OCI-LY3 (cell line): ENCODE measurements around the gene NQO1.

Experiments used
- H2AFZ ChIP-seq: fragments of 200-600, 300-600 bp; shearing (Covaris generic); 2 replicates; pipeline ENCODE4 v1.6.0; 2014; ENCODE audit warnings: antibody characterized with exemption, low read depth, low read length
- H3K27ac ChIP-seq: fragments of 200-600, 300-600 bp; sonication (generic); 2 replicates; pipeline ENCODE4 v1.5.1; 2014; ENCODE audit warnings: mild to moderate bottlenecking, low read length, moderate library complexity, mixed read lengths
- H3K27me3 ChIP-seq: fragments of 200-600, 300-600 bp; sonication (generic); 2 replicates; pipeline ENCODE4 v1.6.1; 2014; ENCODE audit warnings: low read depth, low read length, mixed read lengths
- H3K36me3 ChIP-seq: fragments of 200-600, 300-600 bp; sonication (generic); replicated peaks from 2 replicates; pipeline ENCODE3; 2014; ENCODE audit warnings: low read depth, low read length, mixed read lengths
- H3K4me1 ChIP-seq: fragments of 300-600, 200-600 bp; sonication (generic); 2 replicates; pipeline ENCODE4 v1.6.1; 2014; ENCODE audit warnings: low read length, mixed read lengths
- H3K4me2 ChIP-seq: fragments of 200-600, 300-600 bp; sonication (generic); 2 replicates; pipeline ENCODE4 v1.6.1; 2014; ENCODE audit warnings: low read length, mixed read lengths
- H3K4me3 ChIP-seq: fragments of 300-600, 200-600 bp; sonication (generic); 2 replicates; pipeline ENCODE4 v1.5.1; 2014; ENCODE audit warnings: antibody characterized with exemption, mild to moderate bottlenecking, low read length, moderate library complexity
- H3K79me2 ChIP-seq: fragments of 300-600, 200-600 bp; shearing (Covaris generic); 2 replicates; pipeline ENCODE4 v1.6.1; 2014; ENCODE audit warnings: mild to moderate bottlenecking, low read length, mixed read lengths
- H3K9ac ChIP-seq: fragments of 300-600, 200-600 bp; shearing (Covaris generic); 2 replicates; pipeline ENCODE4 v1.6.0; 2014; ENCODE audit warnings: mild to moderate bottlenecking, low read length, moderate library complexity
- H3K9me3 ChIP-seq: fragments of 200-600, 300-600 bp; shearing (Covaris generic); 2 replicates; pipeline ENCODE4 v1.6.1; 2014; ENCODE audit warnings: low read length, mixed read lengths; ENCODE audit not compliant: insufficient read depth
- H4K20me1 ChIP-seq: fragments of 200-600, 300-600 bp; sonication (generic); 2 replicates; pipeline ENCODE4 v1.6.1; 2016; ENCODE audit warnings: low read length, mixed read lengths; ENCODE audit not compliant: insufficient read depth
- EZH2phosphoT487 ChIP-seq: fragments of 200-600 bp; shearing (Covaris generic); IDR thresholded peaks from 2 replicates; pipeline ENCODE4 v1.6.1; 2018; ENCODE audit warnings: antibody characterized with exemption, mixed run types, low read depth
- TF ChIP-seq, protein P1 (sequence below): fragments of 200-600, 300-600 bp; sonication (generic); IDR thresholded peaks from 2 replicates; pipeline ENCODE4 v1.5.1; 2014; ENCODE audit warnings: antibody characterized with exemption, low read length, low read depth

The NQO1 gene

DNA sequence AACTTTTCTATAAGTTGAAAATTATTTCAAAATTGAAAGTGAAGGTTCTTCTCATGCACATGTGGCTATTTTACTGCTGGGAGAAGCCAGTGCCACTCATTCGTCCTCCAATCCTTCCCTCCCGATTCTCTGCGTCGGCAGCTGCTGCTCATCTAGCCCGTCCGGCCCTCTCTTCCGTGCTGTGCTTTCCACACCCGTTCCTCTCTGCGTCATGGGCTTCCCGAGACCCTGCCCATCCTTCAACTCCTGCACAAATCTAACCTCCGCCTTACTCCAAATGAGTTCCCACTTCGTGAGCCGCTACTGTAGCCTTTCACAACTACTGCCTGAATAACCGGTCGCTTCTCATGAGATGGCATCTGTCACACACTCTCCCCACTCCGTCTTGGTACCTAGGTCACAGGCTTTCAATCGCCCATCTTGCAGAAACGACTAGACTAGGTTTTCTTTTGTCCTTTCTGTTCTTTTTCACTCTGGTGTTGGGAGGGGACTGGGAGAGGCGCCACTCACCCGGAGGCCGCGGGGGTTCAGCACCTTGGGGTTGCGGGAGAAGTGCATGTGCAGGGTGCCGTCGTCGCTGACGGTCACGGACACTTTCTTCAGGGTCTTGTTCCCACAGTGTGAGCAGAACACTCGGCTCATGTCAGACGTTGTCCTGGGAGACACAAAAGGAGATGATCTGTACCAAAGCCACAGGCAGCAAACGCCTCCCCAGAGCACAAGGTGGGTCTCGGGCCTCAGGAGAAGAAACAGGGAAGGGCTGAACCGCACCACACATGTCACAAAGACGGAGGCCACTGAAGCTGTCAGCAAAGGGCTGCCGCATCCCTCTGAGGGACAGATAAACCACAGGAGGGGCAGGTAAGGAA, 18.2 kb upstream of the NQO1 start:
- H4K20me1 ChIP-seq = 0 out of 2 replicates have a peak, but pooled peaks cover 6% of the 10 kb centered on the region
- H2AFZ ChIP-seq = no peak overlapping the region
- no peaks in the 10 kb centered on the region for H3K27me3 ChIP-seq
- peaks cover 75% of the 10 kb centered on the region for H3K36me3 ChIP-seq
- H3K9me3 ChIP-seq = no peaks in the 10 kb centered on the region
- no peaks in the 10 kb centered on the region for H3K4me1 ChIP-seq
- no peak overlapping the region for H3K9ac ChIP-seq
- TF ChIP-seq, protein P1, sequence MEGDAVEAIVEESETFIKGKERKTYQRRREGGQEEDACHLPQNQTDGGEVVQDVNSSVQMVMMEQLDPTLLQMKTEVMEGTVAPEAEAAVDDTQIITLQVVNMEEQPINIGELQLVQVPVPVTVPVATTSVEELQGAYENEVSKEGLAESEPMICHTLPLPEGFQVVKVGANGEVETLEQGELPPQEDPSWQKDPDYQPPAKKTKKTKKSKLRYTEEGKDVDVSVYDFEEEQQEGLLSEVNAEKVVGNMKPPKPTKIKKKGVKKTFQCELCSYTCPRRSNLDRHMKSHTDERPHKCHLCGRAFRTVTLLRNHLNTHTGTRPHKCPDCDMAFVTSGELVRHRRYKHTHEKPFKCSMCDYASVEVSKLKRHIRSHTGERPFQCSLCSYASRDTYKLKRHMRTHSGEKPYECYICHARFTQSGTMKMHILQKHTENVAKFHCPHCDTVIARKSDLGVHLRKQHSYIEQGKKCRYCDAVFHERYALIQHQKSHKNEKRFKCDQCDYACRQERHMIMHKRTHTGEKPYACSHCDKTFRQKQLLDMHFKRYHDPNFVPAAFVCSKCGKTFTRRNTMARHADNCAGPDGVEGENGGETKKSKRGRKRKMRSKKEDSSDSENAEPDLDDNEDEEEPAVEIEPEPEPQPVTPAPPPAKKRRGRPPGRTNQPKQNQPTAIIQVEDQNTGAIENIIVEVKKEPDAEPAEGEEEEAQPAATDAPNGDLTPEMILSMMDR = no peak
- TF ChIP-seq EZH2phosphoT487 = no peak
- H3K4me3 ChIP-seq = no peak overlapping the region
- H3K79me2 ChIP-seq = peaks cover 37% of the 10 kb centered on the region; the same call in 1 of the 2 replicates
- H3K27ac ChIP-seq = no peak overlapping the region
- H3K4me2 ChIP-seq = no peak overlapping the region

DNA sequence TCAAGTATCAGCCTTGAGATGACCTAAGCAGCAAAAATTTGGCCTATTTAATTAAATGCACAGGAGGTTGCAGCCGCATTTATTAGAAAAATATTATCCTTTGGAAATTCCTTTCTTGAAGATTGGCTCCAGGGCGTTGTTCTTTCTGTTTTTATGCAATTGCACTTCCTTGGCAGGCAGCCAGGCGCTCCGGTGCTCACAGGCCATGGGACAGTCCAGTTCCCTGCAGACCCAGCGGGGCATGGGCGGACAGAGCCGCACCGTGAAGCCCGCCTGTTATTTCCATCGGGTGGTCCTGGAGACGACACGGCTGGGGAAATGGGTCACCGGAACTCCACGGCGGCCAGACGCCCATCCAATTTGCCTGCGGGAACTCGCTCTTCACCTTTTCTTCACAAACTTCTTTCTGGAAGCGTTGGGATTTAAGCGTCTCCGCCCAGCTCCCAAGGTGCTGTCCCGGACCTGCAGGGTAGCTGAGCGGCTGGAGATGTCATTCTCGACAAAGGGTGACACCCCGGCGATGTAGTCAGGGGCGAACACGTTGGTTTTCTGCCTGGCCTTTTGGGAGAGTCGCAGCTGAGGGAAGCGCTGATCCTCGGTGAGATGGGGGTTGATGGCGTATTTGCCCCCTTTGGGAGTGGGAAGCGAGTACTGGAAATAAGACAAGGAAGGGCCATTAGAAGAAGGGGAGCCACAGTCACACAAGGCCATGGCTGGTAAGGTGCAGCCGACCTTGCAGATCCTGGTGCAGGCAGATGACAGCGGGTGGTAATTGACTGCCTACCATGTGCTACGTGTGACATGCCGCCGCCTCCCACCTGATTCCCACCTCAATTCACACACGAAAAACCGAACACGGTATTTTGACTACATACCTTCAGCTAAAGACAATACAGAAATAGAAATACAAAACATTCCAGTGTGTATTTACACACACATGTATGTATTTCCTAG, 15.9 kb upstream of the NQO1 start:
- peaks cover 57% of the 10 kb centered on the region for H3K36me3 ChIP-seq
- TF ChIP-seq EZH2phosphoT487 = no peak
- TF ChIP-seq, protein P1 = no peak
- H3K27ac ChIP-seq = no peak overlapping the region
- H3K9ac ChIP-seq = no peak overlapping the region
- peaks cover 18% of the 10 kb centered on the region; the same call in 1 of the 2 replicates for H3K79me2 ChIP-seq
- no peak overlapping the region for H3K4me2 ChIP-seq
- no peak overlapping the region for H2AFZ ChIP-seq
- H3K9me3 ChIP-seq = no peaks in the 10 kb centered on the region
- H4K20me1 ChIP-seq = 0 out of 2 replicates have a peak, but pooled peaks cover 6% of the 10 kb centered on the region
- no peak overlapping the region for H3K4me3 ChIP-seq
- H3K4me1 ChIP-seq = no peaks in the 10 kb centered on the region
- no peaks in the 10 kb centered on the region for H3K27me3 ChIP-seq

DNA sequence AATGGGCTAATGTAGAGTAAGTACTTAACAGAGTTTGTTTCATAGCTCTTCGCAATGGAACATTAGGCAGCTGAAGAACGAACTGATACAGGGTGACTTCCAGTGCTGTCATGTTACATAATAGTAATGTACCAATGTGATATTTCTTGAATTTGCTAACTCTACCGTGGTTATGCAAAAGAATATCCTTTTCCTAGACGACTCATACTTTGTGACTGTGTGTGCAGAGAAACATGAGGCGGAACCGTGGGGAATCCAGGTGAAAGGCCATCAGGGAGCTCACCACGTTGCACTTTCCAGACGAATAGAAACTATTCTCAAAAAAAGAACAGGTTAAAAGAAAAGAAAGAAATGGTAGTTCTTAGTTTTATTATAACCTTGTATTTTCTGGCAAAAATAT, 15.2 kb upstream of the NQO1 start:
- H3K36me3 ChIP-seq = peaks cover 56% of the 10 kb centered on the region
- no peak overlapping the region for H3K9ac ChIP-seq
- H3K27me3 ChIP-seq = no peaks in the 10 kb centered on the region
- no peaks in the 10 kb centered on the region for H3K9me3 ChIP-seq
- H3K4me1 ChIP-seq = no peaks in the 10 kb centered on the region
- no peak overlapping the region for H3K4me3 ChIP-seq
- peaks cover 17% of the 10 kb centered on the region; the same call in 1 of the 2 replicates for H3K79me2 ChIP-seq
- 0 out of 2 replicates have a peak, but pooled peaks cover 6% of the 10 kb centered on the region for H4K20me1 ChIP-seq
- H3K4me2 ChIP-seq = no peak overlapping the region
- H2AFZ ChIP-seq = no peak overlapping the region
- no peak overlapping the region for H3K27ac ChIP-seq
- no peak for TF ChIP-seq EZH2phosphoT487
- TF ChIP-seq, protein P1 = no peak
